Measurements from ENCODE around the gene CKMT1B.
"Not testable (repeated sequence)": the region's sequence is repeated elsewhere in the genome, so short reads cannot be mapped to it uniquely, and the experiment has no call there.

The CKMT1B gene

GRCh38 chr15:43638464-43639204 is 44.8 kb downstream of the CKMT1B start:
- not testable (repeated sequence) for DNase-seq
